Measurements from ENCODE around the gene ORAI3.

Gene ORAI3

GRCh38 chr16:30997725-30998711 lies 49.1 kb downstream of the ORAI3 start:
- H3K27ac ChIP-seq (ENCODE audit: low read depth, low read length) = peak overlapping the region; percentile 21
- H3K27me3 ChIP-seq (ENCODE audit: insufficient read depth, low read length) = no peaks in the 10 kb centered on the region
- peak overlapping the region; percentile 54 for H3K4me2 ChIP-seq (ENCODE audit: low read length)
- WGBS (ENCODE audit: extremely low coverage, insufficient coverage, insufficient read length) = no CpG with 5 or more reads among the region's 21 CpGs
- no peak overlapping the region for H3K18ac ChIP-seq (ENCODE audit: low read length)
- H3K14ac ChIP-seq (ENCODE audit: low read length) = peak overlapping the region; percentile 45
- H3K23ac ChIP-seq (ENCODE audit: low read length) = no peak overlapping the region
- no peak overlapping the region for H3K9ac ChIP-seq (ENCODE audit: low read length)
- H3K79me2 ChIP-seq (ENCODE audit: control insufficient read depth, insufficient read depth, low read length, poor library complexity) = peaks cover 2% of the 10 kb centered on the region
- H4K91ac ChIP-seq (ENCODE audit: low read depth, low read length) = peak overlapping the region; percentile 8
- peak overlapping the region; percentile 32 for H2AFZ ChIP-seq (ENCODE audit: insufficient read depth, low read length, poor library complexity)
- H3K4ac ChIP-seq (ENCODE audit: low read depth, low read length) = no peak overlapping the region
- H2BK12ac ChIP-seq (ENCODE audit: low read length) = no peak overlapping the region
- H2BK120ac ChIP-seq (ENCODE audit: insufficient read depth, low read length, poor library complexity) = no peak overlapping the region
- peak overlapping the region; percentile 55 for H4K8ac ChIP-seq (ENCODE audit: low read depth, low read length)
- H3K9me3 ChIP-seq (ENCODE audit: insufficient read depth, low read depth, low read length) = no peaks in the 10 kb centered on the region
- H3K4me1 ChIP-seq (ENCODE audit: control insufficient read depth in 1 of 2, insufficient read depth in 2 of 2, low read length in 2 of 2) = peaks cover 20 to 24% of the 10 kb centered on the region in 2 experiments
- no peak overlapping the region for H2BK5ac ChIP-seq (ENCODE audit: low read depth, low read length, poor library complexity)
- H3K4me3 ChIP-seq (ENCODE audit: low read depth, low read length) = no peak overlapping the region
- peak; percentile 56 to 76 for DNase-seq
- no peaks in the 10 kb centered on the region for H3K36me3 ChIP-seq (ENCODE audit: control insufficient read depth in 1 of 2, insufficient read depth in 2 of 2, low read length in 2 of 2)
- H4K12ac ChIP-seq (ENCODE audit: low read depth, low read length) = no peak overlapping the region
- H3K79me1 ChIP-seq (ENCODE audit: low read length) = peaks cover 2% of the 10 kb centered on the region
- H2AK5ac ChIP-seq (ENCODE audit: low read length) = no peak overlapping the region

- Histone ChIP-seq H3K4me2 (ENCODE audit: low read length) (no peak overlapping the region), H3K36me3 (ENCODE audit: control insufficient read depth in 1 of 2, insufficient read depth in 2 of 2, low read length in 2 of 2) (no peaks in the 10 kb centered on the region), H3K79me2 (ENCODE audit: control insufficient read depth, insufficient read depth, low read length, poor library complexity) (peaks cover 2% of the 10 kb centered on the region), H4K12ac (ENCODE audit: low read depth, low read length) (no peak overlapping the region), H3K9ac (ENCODE audit: low read length) (no peak overlapping the region), H3K4ac (ENCODE audit: low read depth, low read length) (no peak overlapping the region), H3K27me3 (ENCODE audit: insufficient read depth, low read length) (no peaks in the 10 kb centered on the region), H2AK5ac (ENCODE audit: low read length) (no peak overlapping the region), H2BK12ac (ENCODE audit: low read length) (no peak overlapping the region), H3K9me3 (ENCODE audit: insufficient read depth, low read depth, low read length) (no peaks in the 10 kb centered on the region), H4K91ac (ENCODE audit: low read depth, low read length) (no peak overlapping the region), H2BK5ac (ENCODE audit: low read depth, low read length, poor library complexity) (no peak overlapping the region), H3K79me1 (ENCODE audit: low read length) (peaks cover 2% of the 10 kb centered on the region), H2BK120ac (ENCODE audit: insufficient read depth, low read length, poor library complexity) (no peak overlapping the region), H3K27ac (ENCODE audit: low read depth, low read length) (no peak overlapping the region), H2AFZ (ENCODE audit: insufficient read depth, low read length, poor library complexity) (no peak overlapping the region), H3K14ac (ENCODE audit: low read length) (no peak overlapping the region), H3K4me3 (ENCODE audit: low read depth, low read length) (no peak overlapping the region), H3K4me1 (ENCODE audit: control insufficient read depth in 1 of 2, insufficient read depth in 2 of 2, low read length in 2 of 2) (peaks cover 22 to 24% of the 10 kb centered on the region in 2 experiments), H3K23ac (ENCODE audit: low read length) (no peak overlapping the region), H3K18ac (ENCODE audit: low read length) (no peak overlapping the region), H4K8ac (ENCODE audit: low read depth, low read length) (no peak overlapping the region)
- no CpG with 5 or more reads among the region's 6 CpGs for WGBS (ENCODE audit: extremely low coverage, insufficient coverage, insufficient read length)
- no peak for DNase-seq
Observed at GRCh38 chr16:30998852-30999761, 50.2 kb downstream of the ORAI3 start.

GRCh38 chr16:31000671-31001382 lies 52.0 kb downstream of the ORAI3 start:
- Histone ChIP-seq H3K4ac (ENCODE audit: low read depth, low read length) (no peak overlapping the region), H3K14ac (ENCODE audit: low read length) (no peak overlapping the region), H3K79me1 (ENCODE audit: low read length) (peaks cover 2% of the 10 kb centered on the region), H3K9ac (ENCODE audit: low read length) (no peak overlapping the region), H2BK5ac (ENCODE audit: low read depth, low read length, poor library complexity) (no peak overlapping the region), H3K27me3 (ENCODE audit: insufficient read depth, low read length) (no peaks in the 10 kb centered on the region), H2BK12ac (ENCODE audit: low read length) (no peak overlapping the region), H3K36me3 (ENCODE audit: control insufficient read depth in 1 of 2, insufficient read depth in 2 of 2, low read length in 2 of 2) (no peaks in the 10 kb centered on the region), H3K4me2 (ENCODE audit: low read length) (no peak overlapping the region), H3K18ac (ENCODE audit: low read length) (no peak overlapping the region), H2AK5ac (ENCODE audit: low read length) (no peak overlapping the region), H4K12ac (ENCODE audit: low read depth, low read length) (no peak overlapping the region), H3K23ac (ENCODE audit: low read length) (no peak overlapping the region), H4K91ac (ENCODE audit: low read depth, low read length) (no peak overlapping the region), H3K9me3 (ENCODE audit: insufficient read depth, low read depth, low read length) (peaks cover 1% of the 10 kb centered on the region), H2BK120ac (ENCODE audit: insufficient read depth, low read length, poor library complexity) (no peak overlapping the region), H2AFZ (ENCODE audit: insufficient read depth, low read length, poor library complexity) (no peak overlapping the region), H3K4me3 (ENCODE audit: low read depth, low read length) (no peak overlapping the region), H3K4me1 (ENCODE audit: control insufficient read depth in 1 of 2, insufficient read depth in 2 of 2, low read length in 2 of 2) (peaks cover 22 to 24% of the 10 kb centered on the region in 2 experiments), H3K79me2 (ENCODE audit: control insufficient read depth, insufficient read depth, low read length, poor library complexity) (peaks cover 2% of the 10 kb centered on the region), H4K8ac (ENCODE audit: low read depth, low read length) (no peak overlapping the region), H3K27ac (ENCODE audit: low read depth, low read length) (no peak overlapping the region)
- no CpG with 5 or more reads among the region's 19 CpGs for WGBS (ENCODE audit: extremely low coverage, insufficient coverage, insufficient read length)
- DNase-seq = no peak

Data from trophoblast cell (in vitro differentiated cells and primary cell).